IMR-90 (cell line): ENCODE measurements around the gene TGFBR2. TPM values are rescaled to one million over a fixed set of nuclear protein-coding genes. Genes with fewer than 3 reads are reported as not detected.

Experiments used
- ATAC-seq: fragments of 200-7000 bp; cut with Tn5 transposase; 2 replicates; pipeline ENCODE4 v1.9.1; 2020; ENCODE audit warnings: low read depth, mild to moderate bottlenecking, moderate library complexity
- BruUV-seq: library from RNA; stranded (reverse); fragments of 400-500 nt; replicated peaks from 2 replicates; lab custom pipeline; 2021; lab: Mats Ljungman, UMichigan
- CTCF ChIA-PET: fragments of 300-600 bp; formaldehyde crosslinking; extraction: SDS; loops from one replicate; lab custom pipeline; 2021; ENCODE audit warnings: antibody characterized with exemption; lab: Yijun Ruan, JAX
- POLR2A ChIA-PET: fragments of 300-600 bp; sonication (Branson Sonifier 250); formaldehyde crosslinking; loops from one replicate; lab custom pipeline; 2022; ENCODE audit warnings: antibody characterized with exemption; ENCODE audit not compliant: unreplicated experiment; lab: Charles Lee
- DNase-seq: peaks from one replicate; pipeline ENCODE4 v3.0.0; 2013
- H2AFZ ChIP-seq: replicated peaks from 2 replicates; pipeline ENCODE3; 2013; ENCODE audit warnings: low read length, mild to moderate bottlenecking; ENCODE audit not compliant: poor library complexity
- H2AK5ac ChIP-seq: 2 replicates; pipeline ENCODE4 v1.6.1; 2013; ENCODE audit warnings: low read depth, low read length, inconsistent platforms
- H2AK9ac ChIP-seq: replicated peaks from 2 replicates; pipeline ENCODE3; 2013; ENCODE audit warnings: mild to moderate bottlenecking, low read depth, low read length, moderate library complexity; ENCODE audit not compliant: poor library complexity
- H2BK120ac ChIP-seq: 2 replicates; pipeline ENCODE4 v1.6.1; 2013; ENCODE audit warnings: low read depth, low read length, inconsistent platforms
- H2BK15ac ChIP-seq: 3 replicates; pipeline ENCODE4 v1.6.1; 2013; ENCODE audit warnings: low read depth, low read length, inconsistent platforms
- H2BK20ac ChIP-seq: 2 replicates; pipeline ENCODE4 v1.6.1; 2013; ENCODE audit warnings: low read depth, mild to moderate bottlenecking, inconsistent platforms, low read length, moderate library complexity
- H2BK5ac ChIP-seq: 2 replicates; pipeline ENCODE4 v1.6.1; 2013; ENCODE audit warnings: mild to moderate bottlenecking, low read depth, low read length, inconsistent platforms; ENCODE audit not compliant: poor library complexity, severe bottlenecking
- H3K14ac ChIP-seq: replicated peaks from 2 replicates; pipeline ENCODE4 v1.6.1; 2013; ENCODE audit warnings: low read depth, low read length, inconsistent platforms
- H3K18ac ChIP-seq: 2 replicates; pipeline ENCODE4 v1.6.1; 2013; ENCODE audit warnings: low read depth, low read length, control low read depth
- H3K23ac ChIP-seq: 2 replicates; pipeline ENCODE4 v1.6.1; 2013; ENCODE audit warnings: low read depth, low read length, inconsistent platforms
- H3K27ac ChIP-seq: 2 replicates; pipeline ENCODE4 v1.5.1; 2013; ENCODE audit warnings: mild to moderate bottlenecking, control low read depth, low read length; ENCODE audit not compliant: insufficient read depth
- H3K27me3 ChIP-seq: 2 replicates; pipeline ENCODE4 v1.6.1; 2013; ENCODE audit warnings: low read length; ENCODE audit not compliant: control insufficient read depth, insufficient read depth
- H3K36me3 ChIP-seq: 2 replicates; pipeline ENCODE4 v1.6.1; 2013; ENCODE audit warnings: low read length, mixed read lengths; ENCODE audit not compliant: control insufficient read depth, insufficient read depth
- H3K4ac ChIP-seq: 2 replicates; pipeline ENCODE4 v1.6.1; 2013; ENCODE audit warnings: low read depth, low read length, inconsistent platforms
- H3K4me1 ChIP-seq: 2 replicates; pipeline ENCODE4 v1.6.1; 2013; ENCODE audit warnings: low read length, mixed read lengths; ENCODE audit not compliant: control insufficient read depth, insufficient read depth
- H3K4me2 ChIP-seq: 2 replicates; pipeline ENCODE4 v1.6.1; 2013; ENCODE audit warnings: low read depth, mild to moderate bottlenecking, control low read depth, low read length, moderate library complexity
- H3K4me3 ChIP-seq: 2 replicates; pipeline ENCODE4 v1.5.1; 2013; ENCODE audit warnings: low read depth, mild to moderate bottlenecking, control low read depth, low read length, moderate library complexity; ENCODE audit not compliant: insufficient read depth
- H3K56ac ChIP-seq: 2 replicates; pipeline ENCODE4 v1.6.1; 2013; ENCODE audit warnings: low read length, inconsistent platforms; ENCODE audit not compliant: insufficient read depth; ENCODE audit errors: extremely low read depth
- H3K79me1 ChIP-seq, 2 experiments: 2 replicates each; pipeline ENCODE4 v1.6.1; 2013; ENCODE audit warnings: low read length in 2 of 2, inconsistent platforms in 1 of 2, low read depth in 1 of 2
- H3K9ac ChIP-seq: 2 replicates; pipeline ENCODE4 v1.6.1; 2013; ENCODE audit warnings: low read depth, low read length, control low read depth
- H3K9me1 ChIP-seq: 2 replicates; pipeline ENCODE4 v1.6.1; 2013; ENCODE audit warnings: low read length, inconsistent platforms; ENCODE audit not compliant: insufficient read depth
- H3K9me3 ChIP-seq: 2 replicates; pipeline ENCODE4 v1.6.1; 2013; ENCODE audit warnings: low read length; ENCODE audit not compliant: control insufficient read depth, insufficient read depth
- H4K20me1 ChIP-seq: 2 replicates; pipeline ENCODE4 v1.6.1; 2013; ENCODE audit warnings: low read length, inconsistent platforms; ENCODE audit not compliant: insufficient read depth
- H4K5ac ChIP-seq: 2 replicates; pipeline ENCODE4 v1.6.1; 2013; ENCODE audit warnings: mild to moderate bottlenecking, low read depth, low read length, control low read depth
- H4K8ac ChIP-seq, 2 experiments: 2 replicates each; pipeline ENCODE4 v1.6.1; 2013; ENCODE audit warnings: low read depth in 2 of 2, low read length in 2 of 2, control low read depth in 1 of 2, inconsistent platforms in 1 of 2
- H4K91ac ChIP-seq: 2 replicates; pipeline ENCODE4 v1.6.1; 2013; ENCODE audit warnings: low read depth, low read length, inconsistent platforms; ENCODE audit not compliant: insufficient read depth
- ELK1 ChIP-seq: fragments of 150-350 bp; IDR thresholded peaks from 2 replicates; pipeline ENCODE4 v1.6.1; 2016; ENCODE audit warnings: low read depth, mild to moderate bottlenecking, low read length, moderate library complexity, borderline replicate concordance
- MAZ ChIP-seq: IDR thresholded peaks from 2 replicates; pipeline ENCODE4 v1.6.1; 2012; ENCODE audit warnings: low read depth, mild to moderate bottlenecking, low read length, improper control_type of control experiment, moderate library complexity, borderline replicate concordance
- RCOR1 ChIP-seq: IDR thresholded peaks from 2 replicates; pipeline ENCODE4 v1.6.1; 2012; ENCODE audit warnings: mild to moderate bottlenecking, low read length, improper control_type of control experiment; ENCODE audit not compliant: insufficient replicate concordance
- whole genome bisulfite sequencing, 2 experiments: methylation state at CpG; one replicate each; pipeline versions ENCODE4 v1.1.5 to v1.1.7; 2013; ENCODE audit warnings: missing lambda C conversion rate in 2 of 2; ENCODE audit not compliant: insufficient read length in 1 of 2; ENCODE audit errors: extremely low coverage in 2 of 2; 5-methylcytosine and 5-hydroxymethylcytosine counted together
- dilution Hi-C: fragments of 300-500 bp; cut with HindIII; formaldehyde crosslinking; loops from one replicate; pipeline ENCODE4 v1.14.3; 2018; ENCODE audit warnings: low sequenced_read_pairs; ENCODE audit not compliant: unreplicated experiment
- in situ Hi-C: fragments of 300-500 bp; cut with MboI; formaldehyde crosslinking; loops from 3 replicates; pipeline ENCODE4 v1.14.3; 2019; ENCODE audit warnings: low sequenced_read_pairs, inconsistent platforms, mixed read lengths
- intact Hi-C: fragments of 100-400 bp; cut with micrococcal nuclease; formaldehyde crosslinking; loops from 2 replicates; pipeline ENCODE4 v1.10.0; 2022
- polyA plus RNA-seq, 3 experiments: library from polyadenylated mRNA; depleted of rRNA; stranded (reverse); fragments of >200 nt; gene quantifications; 2 replicates each; pipeline ENCODE4 v1.2.3, GENCODE V29; 2012; ENCODE audit warnings: low replicate concordance in 1 of 3
- total RNA-seq: library from RNA; depleted of rRNA; stranded (reverse); fragments of >200 nt; gene quantifications from 2 replicates; pipeline ENCODE4 v1.2.3, GENCODE V29; 2012

Gene TGFBR2
- total and polyA plus RNA-seq, 2 of the 4 experiments (the other 2 are of a cell fraction), result 63.7 to 87.5 TPM

DNA sequence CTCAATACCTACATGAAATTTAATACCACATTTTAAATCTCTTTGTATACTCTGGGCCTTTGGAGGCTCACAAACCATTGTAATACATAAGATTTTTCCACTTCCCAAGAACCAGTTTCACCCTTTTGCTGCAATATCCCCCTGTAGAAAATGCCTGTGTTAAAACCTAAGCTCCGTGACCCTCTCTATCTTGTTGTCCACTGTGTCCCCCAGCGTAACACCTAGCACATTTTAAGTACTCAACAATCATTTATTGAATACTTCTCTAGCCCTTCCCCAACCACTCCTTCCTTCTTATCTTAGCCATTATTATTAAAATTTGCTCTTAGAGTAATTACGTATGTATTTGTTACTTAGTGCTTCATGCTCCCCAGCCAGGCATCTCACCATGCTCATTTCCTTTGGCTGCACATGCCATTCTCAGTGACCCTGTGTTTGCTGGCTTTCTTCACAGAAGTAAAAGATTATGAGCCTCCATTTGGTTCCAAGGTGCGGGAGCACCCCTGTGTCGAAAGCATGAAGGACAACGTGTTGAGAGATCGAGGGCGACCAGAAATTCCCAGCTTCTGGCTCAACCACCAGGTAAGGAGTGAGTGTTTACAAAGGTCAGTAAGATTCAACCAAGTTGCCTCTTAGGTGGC is 81.6 kb downstream of the TGFBR2 start:
- Histone ChIP-seq H4K91ac (peak overlapping the region; percentile 8; the same call in 1 of the 2 replicates), H4K5ac (no peak overlapping the region), H2AFZ (no peak overlapping the region), H4K8ac (peak overlapping the region in 1 of 2 experiments; percentile 48; a peak in 2 of 4 replicates), H3K4ac (peak overlapping the region; percentile 77; the same call in 1 of the 2 replicates), H3K9ac (no peak overlapping the region), H2AK9ac (no peak overlapping the region), H2BK120ac (no peak overlapping the region), H2BK20ac (no peak overlapping the region), H3K27me3 (no peaks in the 10 kb centered on the region), H3K27ac (peak overlapping the region; percentile 56; the same call in 1 of the 2 replicates), H2BK15ac (no peak overlapping the region), H3K56ac (no peak overlapping the region), H3K23ac (no peak overlapping the region), H3K18ac (peak overlapping the region; percentile 38), H4K20me1 (no peaks in the 10 kb centered on the region), H3K4me1 (peaks cover 12% of the 10 kb centered on the region), H3K79me1 (peaks cover 9 to 46% of the 10 kb centered on the region in 2 experiments; a peak in 3 of 4 replicates), H3K9me3 (no peaks in the 10 kb centered on the region), H3K14ac (peak overlapping the region; percentile 28; the same call in 1 of the 2 replicates), H3K4me2 (no peak overlapping the region), H3K9me1 (peaks cover 15% of the 10 kb centered on the region), H3K36me3 (peaks cover 27% of the 10 kb centered on the region), H3K4me3 (no peak overlapping the region), H2AK5ac (no peak overlapping the region), H2BK5ac (peak overlapping the region; percentile 4)
- ATAC-seq (no peak), DNase-seq (no peak)
- ChIA-PET POLR2A (interaction anchor here (0.6 to 0.8 kb wide), 2 partner anchors 40 to 82 kb away, joined by 3 read pairs; partner anchors contain the start of gene TGFBR2), CTCF (interaction anchor here (0.8 kb wide), 1 partner anchor 184 kb away, joined by 4 read pairs; no protein-coding TSS in a partner anchor)
- WGBS, 2 experiments, result 100% methylated on average over 1 of the region's 8 CpGs; no CpG with 5 or more reads in 1 of the 2 experiments
- intact Hi-C loops (no loop called here), dilution Hi-C loops (no loop called here), in situ Hi-C loops (no loop called here)
- TF ChIP-seq RCOR1 (no peak), MAZ (no peak), ELK1 (no peak)
- no TSS peak for BruUV-seq
